Ovary (tissue), 9 donors: ENCODE measurements around the gene FSTL3. TPM values are rescaled to one million over a fixed set of nuclear protein-coding genes. Genes with fewer than 3 reads are reported as not detected.
A peak's percentile ranks its signal among the peaks of the same experiment; 100 is the strongest.

Source experiments
- DNase-seq, 5 donors: peaks; one replicate each; pipeline ENCODE4 v3.0.0-alpha.2; 2019 to 2020
- H3K27ac ChIP-seq, 2 donors: fragments of 200-600 bp; one replicate each; pipeline versions ENCODE4 v1.5.1 to v1.8.0; 2019 to 2022
- H3K27me3 ChIP-seq: fragments of 200-600 bp; one replicate; pipeline ENCODE4 v1.8.0; 2022
- H3K36me3 ChIP-seq: fragments of 200-600 bp; sonication (generic); one replicate; pipeline ENCODE4 v1.5.1; 2019
- H3K4me1 ChIP-seq: one replicate; pipeline ENCODE4 v1.8.1; 2013; ENCODE audit warnings: mild to moderate bottlenecking, moderate library complexity; ENCODE audit not compliant: insufficient read depth
- H3K4me3 ChIP-seq: fragments of 200-600 bp; sonication (generic); one replicate; pipeline ENCODE4 v1.5.1; 2017
- H3K9me3 ChIP-seq, 2 donors: fragments of 200-600 bp in 1 of 2; sonication (generic) in 1 of 2; one replicate each; pipeline versions ENCODE4 v1.5.1 to v1.8.1; 2013 to 2019; ENCODE audit warnings: mild to moderate bottlenecking in 1 of 2, moderate library complexity in 1 of 2
- CTCF ChIP-seq, 3 donors: fragments of 450-650 bp in 2 of 3; fragments of 200-600 bp in 1 of 3; IDR thresholded peaks; one replicate each; pipeline versions ENCODE4 v1.5.1 to v1.8.0; 2016 to 2022; ENCODE audit warnings: antibody characterized with exemption in 3 of 3, mild to moderate bottlenecking in 1 of 3
- EP300 ChIP-seq: sonication (generic); formaldehyde crosslinking; IDR thresholded peaks from one replicate; pipeline ENCODE4 v1.6.1; 2017; ENCODE audit warnings: antibody characterized with exemption
- POLR2A ChIP-seq: fragments of 450-650 bp; IDR thresholded peaks from one replicate; pipeline ENCODE4 v1.6.1; 2017; ENCODE audit warnings: antibody characterized with exemption, mild to moderate bottlenecking, moderate library complexity
- WGBS, 3 donors: extraction: QIAGEN DNeasy Blood & Tissue Kit in 1 of 3; methylation state at CpG; one replicate each; pipeline versions ENCODE4 v1.1.5 to v1.1.7; 2013 to 2017; 5-methylcytosine and 5-hydroxymethylcytosine counted together
- intact Hi-C, 4 donors: fragments of 100-400 bp; cut with DNase I; formaldehyde crosslinking; loops; one replicate each; pipeline versions ENCODE4 v1.11.0 to v1.15.1; 2022 to 2023
- polyA plus RNA-seq, 2 donors: library from polyadenylated mRNA; stranded (reverse); fragments of 200-250 nt in 1 of 2; fragments of 350-450 nt in 1 of 2; fragmentation: Illumina TruSeq in 1 of 2; extraction: RNeasy Lipid Tissue Mini Kit (QIAGEN cat#74804) in 1 of 2; gene quantifications; one replicate each; pipeline ENCODE4 v1.2.3, GENCODE V29; 2013 to 2014
- total RNA-seq, 7 donors: library from RNA; depleted of rRNA in 2 of 7; stranded (reverse); fragments of >200 nt in 2 of 7; fragmentation: NEBNext Ultra II Directional in 3 of 7; extraction: Animal tissue kit (Norgen Biotek cat#: 25700) in 3 of 7; gene quantifications; one replicate each; pipeline versions ENCODE4 v1.1.0 to v1.2.4, GENCODE V29; 2016 to 2023
- donor health status: DM: no; HTN: no; CAD: no; lungs with moderate emphysema.
- donor health status: DM: no; HTN: no; CAD: no.
- donor health status: Bipolar disorder and iron deficiency.
- donor health status: DM: yes; HTN: yes; CAD: no.
- donor health status: DM: no; HTN: no; CAD: no.
- donor health status: DM: yes; HTN: yes; CAD: no.

FSTL3 gene
- total and polyA plus RNA-seq, 9 donors, result 16.9 to 141 (median 39.9) TPM

GRCh38 chr19:641702-642101 is 34.5 kb upstream of the FSTL3 start:
- WGBS, 3 donors, result 83 to 85% (median 84%) methylated on average over 17 of the region's 17 CpGs
- H3K27ac ChIP-seq, result peak overlapping the region in 1 of 2 donors; percentile 9
- no peak for DNase-seq

DNA sequence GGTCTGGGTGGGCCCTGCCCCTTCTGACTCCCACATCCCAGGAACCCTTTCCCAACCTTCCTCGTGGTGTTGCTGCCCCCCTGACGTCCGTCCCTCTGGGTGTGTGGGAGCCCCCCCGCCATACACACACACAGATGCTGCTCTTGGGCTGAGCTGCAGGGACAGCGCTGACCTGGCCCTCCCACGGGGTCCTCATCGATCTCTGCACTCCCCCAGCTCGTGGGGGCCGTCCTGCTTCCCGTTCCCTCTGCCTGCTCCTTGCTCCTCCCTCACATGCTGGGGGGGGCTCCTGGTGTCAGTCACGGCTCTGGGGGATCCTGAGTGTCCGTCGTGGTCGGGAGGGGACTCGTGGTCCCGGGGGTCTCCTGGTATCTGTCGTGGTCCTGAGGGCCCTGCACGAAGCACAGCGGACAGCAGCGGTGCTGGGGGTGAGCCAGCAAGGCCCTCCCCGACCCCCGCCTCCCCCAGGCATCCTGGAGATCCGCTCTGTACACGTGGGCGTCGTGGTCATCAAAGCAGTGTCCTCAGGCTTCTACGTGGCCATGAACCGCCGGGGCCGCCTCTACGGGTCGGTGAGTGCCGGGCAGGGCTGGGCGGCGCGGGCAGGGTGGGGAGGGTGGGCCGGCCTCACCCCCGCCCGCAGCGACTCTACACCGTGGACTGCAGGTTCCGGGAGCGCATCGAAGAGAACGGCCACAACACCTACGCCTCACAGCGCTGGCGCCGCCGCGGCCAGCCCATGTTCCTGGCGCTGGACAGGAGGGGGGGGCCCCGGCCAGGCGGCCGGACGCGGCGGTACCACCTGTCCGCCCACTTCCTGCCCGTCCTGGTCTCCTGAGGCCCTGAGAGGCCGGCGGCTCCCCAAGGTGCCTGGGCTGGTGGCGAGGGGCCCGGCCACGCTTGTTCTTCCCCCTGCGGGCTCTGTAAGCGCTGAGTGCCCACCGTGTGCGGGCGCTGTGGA is 33.1 kb upstream of the FSTL3 start:
- Histone ChIP-seq H3K27ac (peak overlapping the region; percentile 27 to 67), H3K4me3 (no peak overlapping the region), H3K4me1 (peaks cover 12% of the 10 kb centered on the region), H3K36me3 (no peaks in the 10 kb centered on the region), H3K9me3 (no peaks in the 10 kb centered on the region), H3K27me3 (no peaks in the 10 kb centered on the region)
- TF ChIP-seq POLR2A (no peak), CTCF (IDR thresholded peaks at IDR 0.05) (no peak), EP300 (no peak)
- whole genome bisulfite sequencing, 3 donors, result 22 to 51% (median 39%) methylated on average over 42 to 70 of the region's 70 CpGs
- peak; percentile 60 to 73 (median 64) for DNase-seq
- intact Hi-C loops, result no loop called here

More at GRCh38 chr19:641702-642101, 34.5 kb upstream of the FSTL3 start:
- intact Hi-C loops, result no loop called here
- H3K9me3 ChIP-seq, result no peaks in the 10 kb centered on the region
- peaks cover 12% of the 10 kb centered on the region for H3K4me1 ChIP-seq
- H3K27me3 ChIP-seq, result no peaks in the 10 kb centered on the region
- TF ChIP-seq CTCF (IDR thresholded peaks at IDR 0.05) (no peak), EP300 (no peak), POLR2A (no peak)
- H3K36me3 ChIP-seq, result no peaks in the 10 kb centered on the region
- no peak overlapping the region for H3K4me3 ChIP-seq

DNA sequence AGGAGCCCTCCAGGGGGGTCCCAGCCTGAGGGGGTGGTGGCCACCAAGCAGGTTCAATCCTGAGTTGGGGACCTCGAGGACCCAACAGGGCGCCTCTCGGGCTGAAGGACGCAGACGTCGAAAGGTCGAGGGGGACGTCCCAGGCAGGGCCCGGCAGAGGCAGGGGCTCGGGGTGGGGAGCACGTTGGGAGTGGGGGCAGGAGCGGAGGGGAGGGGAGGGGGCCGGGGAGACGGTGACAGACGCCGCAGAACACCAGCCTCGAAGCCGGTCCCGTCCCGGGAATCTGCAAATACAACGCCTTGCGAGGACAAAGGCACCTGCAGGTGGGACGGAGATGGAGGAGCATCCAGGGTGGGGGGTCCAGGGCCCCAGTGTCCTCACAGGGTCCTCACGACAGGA is 32.5 kb upstream of the FSTL3 start:
- 86 to 87% (median 87%) methylated on average over 24 of the region's 24 CpGs for WGBS, 3 donors
- peak overlapping the region; percentile 27 to 67 for H3K27ac ChIP-seq
- intact Hi-C loops, result no loop called here
- no peak overlapping the region for H3K4me3 ChIP-seq
- no peaks in the 10 kb centered on the region for H3K27me3 ChIP-seq
- H3K4me1 ChIP-seq, result peaks cover 8% of the 10 kb centered on the region
- no peak for DNase-seq
- TF ChIP-seq EP300 (no peak), CTCF (IDR thresholded peaks at IDR 0.05) (no peak), POLR2A (no peak)
- H3K9me3 ChIP-seq, result no peaks in the 10 kb centered on the region
- no peaks in the 10 kb centered on the region for H3K36me3 ChIP-seq

DNA sequence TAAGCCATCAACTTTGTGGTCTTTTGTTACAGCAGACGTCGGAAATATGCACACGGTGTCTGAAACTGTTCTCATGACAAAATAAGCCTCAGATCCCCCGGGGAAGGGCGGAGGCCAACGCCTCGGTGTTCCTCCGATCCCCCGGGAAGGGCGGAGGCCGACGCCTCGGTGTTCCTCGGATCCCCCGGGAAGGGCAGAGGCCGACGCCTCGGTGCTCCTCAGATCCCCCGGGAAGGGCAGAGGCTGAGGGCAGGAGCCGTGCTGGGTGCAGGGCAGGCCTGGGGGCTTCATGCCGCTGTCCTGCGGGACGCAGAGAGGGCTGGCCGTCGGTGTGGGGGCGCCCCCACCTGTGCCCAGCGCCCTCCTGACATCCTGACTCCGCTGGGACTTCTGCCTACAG is 31.8 kb upstream of the FSTL3 start:
- WGBS, 3 donors, result 74 to 77% (median 74%) methylated on average over 27 to 28 of the region's 28 CpGs

More for the DNA sequence above, 31.8 kb upstream of the FSTL3 start:
- Histone ChIP-seq H3K9me3 (no peaks in the 10 kb centered on the region), H3K27me3 (no peaks in the 10 kb centered on the region), H3K4me3 (no peak overlapping the region), H3K27ac (no peak overlapping the region), H3K36me3 (no peaks in the 10 kb centered on the region), H3K4me1 (peaks cover 4% of the 10 kb centered on the region)
- TF ChIP-seq EP300 (no peak), POLR2A (no peak), CTCF (IDR thresholded peaks at IDR 0.05) (no peak)
- intact Hi-C loops, result no loop called here
- no peak for DNase-seq
